Smooth muscle cell (in vitro differentiated cells): Measurements from ENCODE around the gene PC. TPM values are rescaled to one million over a fixed set of nuclear protein-coding genes. Genes with fewer than 3 reads are reported as not detected.
"Not testable (repeated sequence)": the region's sequence is repeated elsewhere in the genome, so short reads cannot be mapped to it uniquely, and the experiment has no call there.

ENCODE experiments used
- DNase-seq: peaks from one replicate; lab custom pipeline; 2025; ENCODE audit not compliant: unreplicated experiment; lab: John Stamatoyannopoulos, UW
- H2AFZ ChIP-seq: fragments of 200-600 bp; sonication (generic); 2 replicates; pipeline ENCODE4 v1.6.0; 2016; ENCODE audit warnings: antibody characterized with exemption, low read depth, mild to moderate bottlenecking
- H3F3A ChIP-seq: fragments of 200-600 bp; sonication (generic); 2 replicates; pipeline ENCODE4 v1.6.0; 2017; ENCODE audit warnings: antibody characterized with exemption, low read depth
- H3K27ac ChIP-seq: fragments of 200-600 bp; sonication (generic); 2 replicates; pipeline ENCODE4 v1.5.1; 2016; ENCODE audit warnings: low read depth, mild to moderate bottlenecking
- H3K27me3 ChIP-seq: fragments of 200-600 bp; sonication (generic); 2 replicates; pipeline ENCODE4 v1.6.1; 2016; ENCODE audit warnings: low read depth, mild to moderate bottlenecking
- H3K36me3 ChIP-seq: fragments of 200-600 bp; sonication (generic); 2 replicates; pipeline ENCODE4 v1.5.1; 2016; ENCODE audit warnings: low read depth
- H3K4me1 ChIP-seq: fragments of 200-600 bp; sonication (generic); 2 replicates; pipeline ENCODE4 v1.5.1; 2016; ENCODE audit warnings: low read depth
- H3K4me2 ChIP-seq: fragments of 200-600 bp; sonication (generic); 2 replicates; pipeline ENCODE4 v1.6.0; 2016; ENCODE audit warnings: mild to moderate bottlenecking
- H3K4me3 ChIP-seq: fragments of 200-600 bp; sonication (generic); 2 replicates; pipeline ENCODE4 v1.5.1; 2016; ENCODE audit warnings: mild to moderate bottlenecking
- H3K79me2 ChIP-seq: fragments of 200-600 bp; sonication (generic); 2 replicates; pipeline ENCODE4 v1.6.0; 2016; ENCODE audit warnings: low read depth, mild to moderate bottlenecking
- H3K9ac ChIP-seq: fragments of 200-600 bp; sonication (generic); 2 replicates; pipeline ENCODE4 v1.6.0; 2016; ENCODE audit warnings: low read depth
- H3K9me3 ChIP-seq: fragments of 200-600 bp; sonication (generic); replicated peaks from 2 replicates; pipeline ENCODE4 v1.5.1; 2016; ENCODE audit warnings: low read depth
- H4K20me1 ChIP-seq: fragments of 200-600 bp; sonication (generic); 2 replicates; pipeline ENCODE4 v1.6.0; 2016; ENCODE audit warnings: low read depth
- CTCF ChIP-seq: fragments of 200-600 bp; sonication (generic); IDR thresholded peaks from 2 replicates; pipeline ENCODE4 v1.5.1; 2017; ENCODE audit warnings: borderline replicate concordance, mild to moderate bottlenecking, antibody characterized with exemption; ENCODE audit not compliant: insufficient read depth, poor library complexity, severe bottlenecking
- WGBS: methylation state at CpG from one replicate; pipeline ENCODE4 v1.1.7; 2016; ENCODE audit warnings: low lambda C conversion rate; 5-methylcytosine and 5-hydroxymethylcytosine counted together
- polyA plus RNA-seq: library from polyadenylated mRNA; unstranded; fragments of >200 nt; fragmentation: Nextera tagmentation; extraction: Ambion mirVana; gene quantifications from 2 replicates; pipeline ENCODE4 v1.2.1, GENCODE V29; 2016
- total RNA-seq: library from RNA; depleted of rRNA; stranded (reverse); fragments of >200 nt; gene quantifications from 2 replicates; pipeline ENCODE4 v1.2.3, GENCODE V29; 2014

Gene PC
- total and polyA plus RNA-seq, 2 experiments from 2014 or later: 11.8 to 36.1 TPM

GRCh38 chr11:66835768-66836405 is 122.3 kb downstream of the PC start:
- H3K36me3 ChIP-seq: no peaks in the 10 kb centered on the region
- H3K9me3 ChIP-seq: no peaks in the 10 kb centered on the region
- DNase-seq: no peak
- H3K79me2 ChIP-seq: no peaks in the 10 kb centered on the region
- H4K20me1 ChIP-seq: no peaks in the 10 kb centered on the region
- no peaks in the 10 kb centered on the region for H3K4me1 ChIP-seq
- peaks cover 6% of the 10 kb centered on the region for H3F3A ChIP-seq
- H3K9ac ChIP-seq: no peak overlapping the region
- no peak overlapping the region for H2AFZ ChIP-seq
- H3K27ac ChIP-seq: no peak overlapping the region
- TF ChIP-seq CTCF: no peak
- H3K27me3 ChIP-seq: no peaks in the 10 kb centered on the region
- no peak overlapping the region for H3K4me2 ChIP-seq
- H3K4me3 ChIP-seq: no peak overlapping the region
- 87% methylated on average over 12 of the region's 12 CpGs for WGBS

- no peak for TF ChIP-seq CTCF
- H3K27ac ChIP-seq: no peak overlapping the region
Measured at GRCh38 chr11:66834943-66835342, 123.2 kb downstream of the PC start.

GRCh38 chr11:66834539-66834845 is 123.7 kb downstream of the PC start:
- Histone ChIP-seq H4K20me1 (no peaks in the 10 kb centered on the region), H3K27me3 (no peaks in the 10 kb centered on the region), H3K4me3 (no peak overlapping the region), H2AFZ (no peak overlapping the region), H3K4me2 (no peak overlapping the region), H3K27ac (no peak overlapping the region), H3K9me3 (no peaks in the 10 kb centered on the region), H3K4me1 (no peaks in the 10 kb centered on the region), H3K79me2 (no peaks in the 10 kb centered on the region), H3F3A (peaks cover 6% of the 10 kb centered on the region), H3K9ac (no peak overlapping the region), H3K36me3 (no peaks in the 10 kb centered on the region)
- no peak for TF ChIP-seq CTCF
- WGBS: 82% methylated on average over 4 of the region's 4 CpGs
- DNase-seq: no peak

More at GRCh38 chr11:66834943-66835342, 123.2 kb downstream of the PC start:
- H4K20me1 ChIP-seq: no peaks in the 10 kb centered on the region
- no peak overlapping the region for H3K4me3 ChIP-seq
- no peak for DNase-seq
- no peaks in the 10 kb centered on the region for H3K9me3 ChIP-seq
- no peaks in the 10 kb centered on the region for H3K4me1 ChIP-seq
- H3K79me2 ChIP-seq: no peaks in the 10 kb centered on the region
- no peak overlapping the region for H2AFZ ChIP-seq
- H3K4me2 ChIP-seq: no peak overlapping the region
- H3F3A ChIP-seq: peaks cover 6% of the 10 kb centered on the region
- no peak overlapping the region for H3K9ac ChIP-seq
- H3K36me3 ChIP-seq: no peaks in the 10 kb centered on the region
- whole genome bisulfite sequencing: 92% methylated on average over 5 of the region's 5 CpGs
- H3K27me3 ChIP-seq: no peaks in the 10 kb centered on the region

GRCh38 chr11:66824573-66824972 is 133.6 kb downstream of the PC start:
- not testable (repeated sequence) for H3K79me2 ChIP-seq, H3K4me1 ChIP-seq, H3K36me3 ChIP-seq, H3K9ac ChIP-seq, H3K27ac ChIP-seq, H2AFZ ChIP-seq, H3K27me3 ChIP-seq, H3K9me3 ChIP-seq, H3K4me3 ChIP-seq, H3K4me2 ChIP-seq, H4K20me1 ChIP-seq, DNase-seq
- 100% methylated on average over 4 of the region's 4 CpGs for WGBS
- H3F3A ChIP-seq: peaks cover 11% of the 10 kb centered on the region
